WERI-Rb-1 (cell line): ENCODE data around the gene LSM14B.

Source experiments
- DNase-seq: peaks from one replicate; pipeline ENCODE4 v3.0.0-alpha.2; 2020
- H3K27ac ChIP-seq: fragments of 250-450 bp; sonication (Bioruptor Pico); 2 replicates; pipeline ENCODE4 v1.5.1; 2020; ENCODE audit warnings: mild to moderate bottlenecking, moderate library complexity
- H3K27me3 ChIP-seq: fragments of 250-450 bp; sonication (Bioruptor Pico); 2 replicates; pipeline ENCODE4 v1.5.1; 2021; ENCODE audit warnings: mild to moderate bottlenecking, low read depth, moderate library complexity; ENCODE audit not compliant: insufficient read depth, severe bottlenecking
- H3K36me3 ChIP-seq: fragments of 250-450 bp; sonication (Bioruptor Pico); 2 replicates; pipeline ENCODE4 v1.5.1; 2020; ENCODE audit warnings: mild to moderate bottlenecking, moderate library complexity
- H3K4me3 ChIP-seq: 2 replicates; pipeline ENCODE4 v1.5.1; 2011; ENCODE audit warnings: low read depth, mild to moderate bottlenecking, control low read depth, low read length
- H3K9me3 ChIP-seq: fragments of 250-450 bp; sonication (Bioruptor Pico); 2 replicates; pipeline ENCODE4 v1.5.1; 2021; ENCODE audit warnings: mild to moderate bottlenecking, moderate library complexity; ENCODE audit not compliant: severe bottlenecking
- CTCF ChIP-seq: IDR thresholded peaks from 2 replicates; pipeline ENCODE4 v1.5.1; 2011; ENCODE audit warnings: low read depth, mild to moderate bottlenecking, control low read depth, inconsistent platforms, low read length

The LSM14B gene

DNA sequence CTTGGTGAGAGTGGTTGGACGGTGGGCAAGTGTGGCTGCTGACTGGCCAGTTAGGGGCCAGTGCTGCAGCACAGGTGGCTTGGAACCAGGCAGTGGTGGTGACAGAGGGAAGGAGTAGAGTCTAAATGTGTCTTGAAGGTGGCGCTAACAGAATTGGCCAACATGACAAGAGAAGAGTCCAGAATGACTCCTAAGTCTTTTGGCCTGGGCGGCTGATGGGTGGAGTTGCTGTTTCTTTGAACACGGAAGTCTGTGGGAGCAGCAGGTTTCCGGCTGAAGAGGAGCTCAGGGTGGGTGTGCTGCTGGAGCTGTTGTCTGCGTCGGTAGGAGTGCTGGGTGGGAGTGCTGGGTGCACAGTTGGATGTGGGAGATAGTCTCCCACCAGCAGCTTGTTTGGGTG lies 10.1 kb downstream of the LSM14B start:
- Histone ChIP-seq H3K9me3 (no peaks in the 10 kb centered on the region), H3K36me3 (peaks cover 98% of the 10 kb centered on the region), H3K27ac (no peak overlapping the region)

DNA sequence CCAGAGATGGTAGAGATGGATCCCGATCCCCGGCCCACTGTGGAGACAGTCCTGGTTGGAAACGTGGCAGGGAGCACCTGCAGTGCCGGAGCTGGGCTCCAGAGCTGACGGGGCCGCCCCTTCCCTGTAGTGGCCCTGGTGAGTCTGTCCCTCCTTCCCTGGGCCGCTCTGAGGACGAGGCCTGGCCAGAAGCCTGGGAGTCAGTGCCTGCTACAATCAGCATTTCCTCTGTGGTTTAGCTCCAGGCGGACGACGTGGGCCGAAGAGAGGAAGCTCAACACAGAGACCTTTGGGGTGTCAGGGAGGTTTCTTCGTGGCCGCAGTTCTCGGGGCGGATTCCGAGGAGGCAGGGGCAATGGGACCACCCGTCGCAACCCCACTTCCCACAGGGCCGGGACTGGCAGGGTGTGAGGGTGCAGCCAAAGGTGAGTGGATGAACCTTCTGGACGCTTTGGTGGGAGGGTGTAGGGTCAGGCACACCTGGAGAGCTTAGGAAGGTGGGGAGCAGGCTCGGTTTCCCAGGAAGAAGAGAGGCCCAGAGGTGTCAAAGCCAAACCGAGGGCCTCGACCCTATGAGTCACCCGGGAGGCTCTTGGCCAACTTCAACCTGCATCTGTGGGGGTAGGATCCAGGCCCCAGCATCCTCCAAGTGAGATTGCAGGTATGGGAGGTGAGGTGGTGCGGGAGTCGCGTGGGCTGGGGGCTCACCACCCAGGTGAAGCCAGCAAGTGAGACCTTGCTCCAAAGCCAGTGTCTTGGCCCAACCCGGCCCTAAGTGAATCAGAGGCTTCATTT lies 11.0 kb downstream of the LSM14B start:
- no peak for DNase-seq
- no peak overlapping the region for H3K4me3 ChIP-seq
- H3K27me3 ChIP-seq, result no peaks in the 10 kb centered on the region
- no peak overlapping the region for H3K27ac ChIP-seq
- H3K36me3 ChIP-seq, result peaks cover 98% of the 10 kb centered on the region
- TF ChIP-seq CTCF, result no peak
- no peaks in the 10 kb centered on the region for H3K9me3 ChIP-seq

More for the DNA sequence above, 10.1 kb downstream of the LSM14B start:
- no peak for TF ChIP-seq CTCF
- Histone ChIP-seq H3K4me3 (no peak overlapping the region), H3K27me3 (no peaks in the 10 kb centered on the region)
- DNase-seq, result no peak

DNA sequence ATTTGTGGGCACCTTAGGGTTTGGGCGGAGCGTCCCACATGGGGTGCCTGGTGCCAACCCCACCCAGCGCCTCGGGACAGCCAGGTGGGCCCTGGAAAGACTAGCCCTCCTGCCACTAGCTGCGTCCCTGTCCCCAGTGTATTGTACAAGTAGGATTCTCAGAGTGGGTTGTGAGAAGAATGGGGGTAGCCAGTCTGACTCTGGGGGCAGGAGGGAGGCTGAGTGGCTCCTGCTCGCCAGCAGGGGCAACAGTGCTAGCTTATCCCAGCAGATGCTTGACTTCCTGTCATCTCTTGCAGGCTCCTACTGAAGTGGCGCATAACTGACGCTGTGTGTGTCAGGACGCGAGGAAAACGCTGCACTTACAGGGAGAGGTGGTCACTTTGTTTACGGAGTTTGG lies 11.6 kb downstream of the LSM14B start:
- peak; percentile 39 for TF ChIP-seq CTCF
- no peaks in the 10 kb centered on the region for H3K9me3 ChIP-seq
- H3K27ac ChIP-seq, result no peak overlapping the region
- H3K36me3 ChIP-seq, result peaks cover 98% of the 10 kb centered on the region
- DNase-seq, result no peak
- no peaks in the 10 kb centered on the region for H3K27me3 ChIP-seq
- H3K4me3 ChIP-seq, result no peak overlapping the region

DNA sequence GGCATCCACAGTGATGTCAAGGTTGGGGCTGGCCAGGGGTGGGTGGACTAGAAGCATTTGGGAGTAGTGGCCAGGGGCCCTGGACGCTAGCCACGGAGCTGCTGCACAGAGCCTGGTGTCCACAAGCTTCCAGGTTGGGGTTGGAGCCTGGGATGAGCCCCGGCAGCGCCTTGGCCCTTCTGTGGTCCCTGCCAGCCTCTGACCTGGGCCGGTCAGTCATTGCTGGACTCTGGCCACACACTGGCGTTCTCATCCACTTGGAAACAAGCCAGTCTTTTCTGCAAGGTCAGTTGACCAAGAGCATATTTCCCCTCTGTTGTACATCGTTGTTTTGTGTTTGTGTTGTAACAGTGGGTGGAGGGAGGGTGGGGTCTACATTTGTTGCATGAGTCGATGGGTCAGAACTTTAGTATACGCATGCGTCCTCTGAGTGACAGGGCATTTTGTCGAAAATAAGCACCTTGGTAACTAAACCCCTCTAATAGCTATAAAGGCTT lies 12.5 kb downstream of the LSM14B start:
- H3K36me3 ChIP-seq, result peaks cover 98% of the 10 kb centered on the region
- no peaks in the 10 kb centered on the region for H3K27me3 ChIP-seq
- H3K9me3 ChIP-seq, result no peaks in the 10 kb centered on the region
- DNase-seq, result no peak
- H3K4me3 ChIP-seq, result no peak overlapping the region
- no peak overlapping the region for H3K27ac ChIP-seq
- TF ChIP-seq CTCF, result no peak

GRCh38 chr20:62135573-62136266 lies 13.4 kb downstream of the LSM14B start:
- H3K4me3 ChIP-seq, result no peak overlapping the region
- H3K27me3 ChIP-seq, result no peaks in the 10 kb centered on the region
- H3K9me3 ChIP-seq, result no peaks in the 10 kb centered on the region
- DNase-seq, result no peak
- peaks cover 98% of the 10 kb centered on the region for H3K36me3 ChIP-seq
- no peak overlapping the region for H3K27ac ChIP-seq
- TF ChIP-seq CTCF, result no peak
